Measurements from ENCODE around the gene MT4. TPM values are rescaled to one million over a fixed set of nuclear protein-coding genes. Genes with fewer than 3 reads are reported as not detected.

The MT4 gene
- total and polyA plus RNA-seq, 2 donors (not counting 3 experiments of a cell fraction or from before 2014, with no cell fraction given), result not detected

- H3K27ac ChIP-seq (ENCODE audit: insufficient read depth, low read depth, low read length), result no peak overlapping the region
- no peak overlapping the region for H3K9ac ChIP-seq (replicated peaks; ENCODE audit: extremely low read depth, insufficient read depth, low read length)
- peaks cover 4% of the 10 kb centered on the region for H3K4me1 ChIP-seq (ENCODE audit: control insufficient read depth, extremely low read depth, insufficient read depth, low read length)
- ChIA-PET POLR2A (no interaction called here), CTCF (interaction anchor here (0.6 to 2.7 kb wide), 6 partner anchors 9 to 406 kb away, joined by 3 to 10 read pairs (median 4); no protein-coding TSS in a partner anchor)
- H3K4me2 ChIP-seq (ENCODE audit: insufficient read depth, low read length), result no peak overlapping the region
- intact Hi-C loops (cut with micrococcal nuclease) (no loop called here), dilution Hi-C loops (cut with MboI; ENCODE audit: extremely low pct_ligation_motif_present, low sequenced_read_pairs) (no loop called here)
- TF ChIP-seq MAX (IDR thresholded peaks at IDR 0.05; ENCODE audit: insufficient read depth, insufficient read length) (no peak), POLR2AphosphoS5 (IDR thresholded peaks at IDR 0.05; ENCODE audit: insufficient read depth, low read depth, low read length) (no peak), POLR2A (IDR thresholded peaks at IDR 0.05; ENCODE audit: low read depth, low read length) (no peak), FOS (IDR thresholded peaks at IDR 0.05; ENCODE audit: borderline replicate concordance, insufficient read depth, low read length) (no peak), JUN (IDR thresholded peaks at IDR 0.05; ENCODE audit: borderline replicate concordance, insufficient read depth, insufficient read length, low read depth) (no peak), EZH2 (IDR thresholded peaks at IDR 0.05; ENCODE audit: borderline replicate concordance, low read depth, low read length, severe bottlenecking) (no peak), CTCF (IDR thresholded peaks at IDR 0.05; ENCODE audit: extremely low read depth in 1 of 2, insufficient read depth in 1 of 2, low read depth in 1 of 2, low read length in 2 of 2) (no peak), MYC (IDR thresholded peaks at IDR 0.05; ENCODE audit: low read depth, low read length) (no peak), GATA2 (IDR thresholded peaks at IDR 0.05; ENCODE audit: insufficient read depth, insufficient read length, low read depth, low read length) (no peak)
- H3K9me3 ChIP-seq (replicated peaks; ENCODE audit: control insufficient read depth, insufficient read depth, low read length), result no peaks in the 10 kb centered on the region
- FAIRE-seq (no peak), DNase-seq (ENCODE audit: low read depth, low spot score) (no peak)
- H3K4me3 ChIP-seq (replicated peaks in 1 of 3; ENCODE audit: insufficient read depth in 1 of 3, low read depth in 1 of 3, low read length in 3 of 3), result no peak overlapping the region
- no peaks in the 10 kb centered on the region for H4K20me1 ChIP-seq (replicated peaks; ENCODE audit: control insufficient read depth, extremely low read depth, insufficient read depth, low read length)
- H3K27me3 ChIP-seq (ENCODE audit: control insufficient read depth in 2 of 2, insufficient read depth in 2 of 2, low read length in 2 of 2), result peaks cover 12 to 15% of the 10 kb centered on the region in 2 experiments
- no peaks in the 10 kb centered on the region for H3K9me1 ChIP-seq (replicated peaks; ENCODE audit: control insufficient read depth, extremely low read depth, insufficient read depth, low read length)
- no peaks in the 10 kb centered on the region for H3K79me2 ChIP-seq (ENCODE audit: control insufficient read depth, insufficient read depth, low read length)
- H3K36me3 ChIP-seq (ENCODE audit: control insufficient read depth in 2 of 2, extremely low read depth in 1 of 2, insufficient read depth in 2 of 2, low read length in 2 of 2), result no peaks in the 10 kb centered on the region
- H2AFZ ChIP-seq (ENCODE audit: low read depth, low read length), result no peak overlapping the region
- BruUV-seq (replicated peaks), result no TSS peak
Measured at GRCh38 chr16:56551796-56552738, 12.8 kb upstream of the MT4 start.

Data from endothelial cell of umbilical vein (primary cell).